ENCODE measurements around the gene RABGGTB.
"Not testable (repeated sequence)": the region's sequence is repeated elsewhere in the genome, so short reads cannot be mapped to it uniquely, and the experiment has no call there.

DNA sequence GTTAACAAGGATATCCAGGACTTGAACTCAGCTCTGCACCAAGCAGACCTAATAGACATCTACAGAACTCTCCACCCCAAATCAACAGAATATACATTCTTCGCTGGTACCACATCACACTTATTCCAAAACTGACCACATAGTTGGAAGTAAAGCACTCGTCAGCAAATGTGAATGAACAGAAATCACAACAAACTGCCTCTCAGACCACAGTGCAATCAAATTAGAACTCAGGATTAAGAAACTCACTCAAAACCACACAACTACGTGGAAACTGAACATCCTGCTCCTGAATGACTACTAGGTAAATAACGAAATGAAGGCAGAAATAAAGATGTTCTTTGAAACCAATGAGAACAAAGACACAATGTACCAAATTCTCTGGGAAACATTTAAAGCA lies 5.9 kb upstream of the RABGGTB start:
- TF ChIP-seq, protein P1, sequence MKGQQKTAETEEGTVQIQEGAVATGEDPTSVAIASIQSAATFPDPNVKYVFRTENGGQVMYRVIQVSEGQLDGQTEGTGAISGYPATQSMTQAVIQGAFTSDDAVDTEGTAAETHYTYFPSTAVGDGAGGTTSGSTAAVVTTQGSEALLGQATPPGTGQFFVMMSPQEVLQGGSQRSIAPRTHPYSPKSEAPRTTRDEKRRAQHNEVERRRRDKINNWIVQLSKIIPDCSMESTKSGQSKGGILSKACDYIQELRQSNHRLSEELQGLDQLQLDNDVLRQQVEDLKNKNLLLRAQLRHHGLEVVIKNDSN (CRISPR knock-in tag; IDR thresholded peaks at IDR 0.05), result not testable (repeated sequence)
- TF ChIP-seq, protein P2, sequence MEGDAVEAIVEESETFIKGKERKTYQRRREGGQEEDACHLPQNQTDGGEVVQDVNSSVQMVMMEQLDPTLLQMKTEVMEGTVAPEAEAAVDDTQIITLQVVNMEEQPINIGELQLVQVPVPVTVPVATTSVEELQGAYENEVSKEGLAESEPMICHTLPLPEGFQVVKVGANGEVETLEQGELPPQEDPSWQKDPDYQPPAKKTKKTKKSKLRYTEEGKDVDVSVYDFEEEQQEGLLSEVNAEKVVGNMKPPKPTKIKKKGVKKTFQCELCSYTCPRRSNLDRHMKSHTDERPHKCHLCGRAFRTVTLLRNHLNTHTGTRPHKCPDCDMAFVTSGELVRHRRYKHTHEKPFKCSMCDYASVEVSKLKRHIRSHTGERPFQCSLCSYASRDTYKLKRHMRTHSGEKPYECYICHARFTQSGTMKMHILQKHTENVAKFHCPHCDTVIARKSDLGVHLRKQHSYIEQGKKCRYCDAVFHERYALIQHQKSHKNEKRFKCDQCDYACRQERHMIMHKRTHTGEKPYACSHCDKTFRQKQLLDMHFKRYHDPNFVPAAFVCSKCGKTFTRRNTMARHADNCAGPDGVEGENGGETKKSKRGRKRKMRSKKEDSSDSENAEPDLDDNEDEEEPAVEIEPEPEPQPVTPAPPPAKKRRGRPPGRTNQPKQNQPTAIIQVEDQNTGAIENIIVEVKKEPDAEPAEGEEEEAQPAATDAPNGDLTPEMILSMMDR (IDR thresholded peaks at IDR 0.05), result not testable (repeated sequence)
- TF ChIP-seq, protein P3, sequence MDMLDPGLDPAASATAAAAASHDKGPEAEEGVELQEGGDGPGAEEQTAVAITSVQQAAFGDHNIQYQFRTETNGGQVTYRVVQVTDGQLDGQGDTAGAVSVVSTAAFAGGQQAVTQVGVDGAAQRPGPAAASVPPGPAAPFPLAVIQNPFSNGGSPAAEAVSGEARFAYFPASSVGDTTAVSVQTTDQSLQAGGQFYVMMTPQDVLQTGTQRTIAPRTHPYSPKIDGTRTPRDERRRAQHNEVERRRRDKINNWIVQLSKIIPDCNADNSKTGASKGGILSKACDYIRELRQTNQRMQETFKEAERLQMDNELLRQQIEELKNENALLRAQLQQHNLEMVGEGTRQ (CRISPR knock-in tag; IDR thresholded peaks at IDR 0.05), result not testable (repeated sequence)
- TF ChIP-seq FOXK1, ATF1 (CRISPR knock-in tag; IDR thresholded peaks at IDR 0.05): not testable (repeated sequence)
- TF ChIP-seq, protein P4, sequence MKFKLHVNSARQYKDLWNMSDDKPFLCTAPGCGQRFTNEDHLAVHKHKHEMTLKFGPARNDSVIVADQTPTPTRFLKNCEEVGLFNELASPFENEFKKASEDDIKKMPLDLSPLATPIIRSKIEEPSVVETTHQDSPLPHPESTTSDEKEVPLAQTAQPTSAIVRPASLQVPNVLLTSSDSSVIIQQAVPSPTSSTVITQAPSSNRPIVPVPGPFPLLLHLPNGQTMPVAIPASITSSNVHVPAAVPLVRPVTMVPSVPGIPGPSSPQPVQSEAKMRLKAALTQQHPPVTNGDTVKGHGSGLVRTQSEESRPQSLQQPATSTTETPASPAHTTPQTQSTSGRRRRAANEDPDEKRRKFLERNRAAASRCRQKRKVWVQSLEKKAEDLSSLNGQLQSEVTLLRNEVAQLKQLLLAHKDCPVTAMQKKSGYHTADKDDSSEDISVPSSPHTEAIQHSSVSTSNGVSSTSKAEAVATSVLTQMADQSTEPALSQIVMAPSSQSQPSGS (CRISPR knock-in tag; IDR thresholded peaks at IDR 0.05; ENCODE audit: borderline replicate concordance, low read depth), result not testable (repeated sequence)

Measured in WTC11 (cell line).